HepG2 (cell line): ENCODE data around the gene WWC2. TPM values are rescaled to one million over a fixed set of nuclear protein-coding genes. Genes with fewer than 3 reads are reported as not detected.

Experiments
- ARID5B ChIP-seq: IDR thresholded peaks from 2 replicates; pipeline ENCODE4 v1.4.0; 2020; ENCODE audit warnings: mild to moderate bottlenecking, missing genetic modification reagents
- BRF2 ChIP-seq: sonication (generic); formaldehyde crosslinking; IDR thresholded peaks from 2 replicates; pipeline ENCODE4 v1.8.1; 2022; ENCODE audit warnings: mild to moderate bottlenecking, missing genetic modification reagents
- EP300 ChIP-seq, 3 experiments: sonication (generic) in 1 of 3; formaldehyde crosslinking in 1 of 3; IDR thresholded peaks; 2 replicates each; pipeline versions ENCODE4 v1.5.1 to v1.6.1; 2011 to 2020; ENCODE audit warnings: low read depth in 2 of 3, low read length in 2 of 3, borderline replicate concordance in 1 of 3, improper control_type of control experiment in 1 of 3, mild to moderate bottlenecking in 1 of 3, missing genetic modification reagents in 1 of 3, moderate library complexity in 1 of 3
- ESRRA ChIP-seq: sonication (generic); formaldehyde crosslinking; IDR thresholded peaks from 2 replicates; pipeline ENCODE4 v1.5.1; 2020; ENCODE audit warnings: mild to moderate bottlenecking, low read depth, missing genetic modification reagents
- ETV5 ChIP-seq: IDR thresholded peaks from 2 replicates; pipeline ENCODE4 v1.6.1; 2018; ENCODE audit warnings: missing biosample characterization, missing genetic modification reagents, inconsistent platforms, borderline replicate concordance
- FOXA3 ChIP-seq: IDR thresholded peaks from 2 replicates; pipeline ENCODE4 v1.6.1; 2016; ENCODE audit warnings: missing genetic modification reagents, missing compliant biosample characterization
- FOXP4 ChIP-seq: sonication (generic); formaldehyde crosslinking; IDR thresholded peaks from 2 replicates; pipeline ENCODE4 v1.4.0; 2020; ENCODE audit warnings: missing genetic modification reagents
- HDAC2 ChIP-seq: sonication (generic); formaldehyde crosslinking; IDR thresholded peaks from 2 replicates; pipeline ENCODE4 v1.4.0; 2020; ENCODE audit warnings: missing genetic modification reagents
- HOXA3 ChIP-seq: sonication (generic); formaldehyde crosslinking; IDR thresholded peaks from 2 replicates; pipeline ENCODE4 v1.5.0; 2020; ENCODE audit warnings: missing genetic modification reagents
- IRF2 ChIP-seq: IDR thresholded peaks from 2 replicates; pipeline ENCODE4 v1.6.1; 2018; ENCODE audit warnings: missing genetic modification reagents, missing compliant biosample characterization
- MIXL1 ChIP-seq: IDR thresholded peaks from 2 replicates; pipeline ENCODE4 v1.6.1; 2016
- NCOR1 ChIP-seq: fragments of 200-600 bp; sonication (generic); IDR thresholded peaks from 2 replicates; pipeline ENCODE4 v1.7.0; 2017; ENCODE audit warnings: antibody characterized with exemption, low read length, borderline replicate concordance
- PAXIP1 ChIP-seq: sonication (generic); formaldehyde crosslinking; conservative IDR thresholded peaks from 2 replicates; pipeline ENCODE4 v1.4.0; 2020; ENCODE audit warnings: mild to moderate bottlenecking, missing genetic modification reagents, moderate library complexity
- POLR2AphosphoS2 ChIP-seq: IDR thresholded peaks from 2 replicates; pipeline ENCODE4 v1.6.1; 2011; ENCODE audit warnings: low read depth, low read length, improper control_type of control experiment
- PPARG ChIP-seq: conservative IDR thresholded peaks from 2 replicates; pipeline ENCODE4 v1.6.1; 2016; ENCODE audit warnings: missing biosample characterization, missing genetic modification reagents
- ZMYM4 ChIP-seq: sonication (generic); formaldehyde crosslinking; IDR thresholded peaks from 2 replicates; pipeline ENCODE4 v1.8.1; 2023; ENCODE audit warnings: mild to moderate bottlenecking, missing genetic modification reagents
- ZNF329 ChIP-seq: sonication (generic); formaldehyde crosslinking; IDR thresholded peaks from 2 replicates; pipeline ENCODE4 v1.9.0; 2021; ENCODE audit warnings: low read depth, mild to moderate bottlenecking, missing genetic modification reagents
- polyA plus RNA-seq, 8 experiments: library from polyadenylated mRNA; depleted of rRNA in 3 of 8; stranded (reverse) in 7 of 8; unstranded in 1 of 8; fragments of >200 nt; fragmentation: Illumina TruSeq in 4 of 8; extraction: Trizol in 4 of 8; gene quantifications; 2 replicates each; pipeline versions ENCODE4 v1.2.1 to v1.2.3, GENCODE V29; 2011 to 2016; ENCODE audit warnings: low read depth in 4 of 8, missing spikeins in 1 of 8, mixed read lengths in 1 of 8; ENCODE audit not compliant: insufficient read depth in 1 of 8
- total RNA-seq, 5 experiments: library from RNA; depleted of rRNA; stranded (reverse); fragments of >200 nt; fragmentation: Illumina TruSeq; extraction: Trizol; gene quantifications; 2 replicates each; pipeline ENCODE4 v1.2.3, GENCODE V29; 2016; ENCODE audit warnings: low read depth in 1 of 5

Gene WWC2
- total and polyA plus RNA-seq, 2 of the 13 experiments (the other 11 are each of a cell fraction or from before 2014, with no cell fraction given): 40.0 to 50.1 TPM

- TF ChIP-seq FOXP4 (CRISPR knock-in tag): 0 out of 2 replicates have a peak, but pooled peaks have one; percentile 32
- TF ChIP-seq FOXA3 (CRISPR knock-in tag): peak; percentile 20; the same call in 1 of the 2 replicates
- peak; percentile 50; the same call in 1 of the 2 replicates for TF ChIP-seq PPARG (CRISPR knock-in tag)
- TF ChIP-seq HOXA3 (CRISPR knock-in tag): peak; percentile 48; the same call in 1 of the 2 replicates
- TF ChIP-seq BRF2 (CRISPR knock-in tag): no peak
- peak; percentile 23; the same call in 1 of the 2 replicates for TF ChIP-seq ZMYM4
- TF ChIP-seq ARID5B (CRISPR knock-in tag): peak; percentile 45
- TF ChIP-seq POLR2AphosphoS2: no peak
- TF ChIP-seq PAXIP1 (CRISPR knock-in tag): peak; percentile 70
- TF ChIP-seq NCOR1: peak; percentile 64; the same call in 1 of the 2 replicates
- peak; percentile 48; the same call in 1 of the 2 replicates for TF ChIP-seq HDAC2
- TF ChIP-seq ESRRA: 0 out of 2 replicates have a peak, but pooled peaks have one; percentile 40
- peak; percentile 16; the same call in 1 of the 2 replicates for TF ChIP-seq IRF2 (CRISPR knock-in tag)
- 0 out of 4 replicates have a peak, but pooled peaks of 1 of the 2 experiments have one; percentile 21 for TF ChIP-seq EP300 (IDR thresholded peaks at IDR 0.05; ENCODE audit: low read depth in 2 of 2, low read length in 2 of 2)
- TF ChIP-seq EP300 (CRISPR knock-in tag; IDR thresholded peaks at IDR 0.05; ENCODE audit: borderline replicate concordance): no peak
- 0 out of 2 replicates have a peak, but pooled peaks have one; percentile 9 for TF ChIP-seq MIXL1 (CRISPR knock-in tag)
- TF ChIP-seq ZNF329 (CRISPR knock-in tag): no peak
- 0 out of 2 replicates have a peak, but pooled peaks have one; percentile 7 for TF ChIP-seq ETV5 (CRISPR knock-in tag)
Measured at GRCh38 chr4:183094393-183095198, 4.5 kb upstream of the WWC2 start (continued).
